Spleen (tissue), 11 donors: Measurements from ENCODE around the gene TNS1. TPM values are rescaled to one million over a fixed set of nuclear protein-coding genes. Genes with fewer than 3 reads are reported as not detected.

ENCODE experiments used
- DNase-seq: peaks from one replicate; pipeline ENCODE4 v3.0.0-alpha.2; 2020
- H3K27ac ChIP-seq, 8 donors: fragments of 200-600 bp; sonication (generic) in 7 of 8; 1 replicate in 4 of 8; 2 replicates in 4 of 8; pipeline versions ENCODE4 v1.5.0 to v1.8.0; 2016 to 2021; ENCODE audit warnings: inconsistent platforms in 4 of 8, mild to moderate bottlenecking in 4 of 8, moderate library complexity in 1 of 8
- H3K27me3 ChIP-seq, 7 donors: fragments of 200-600 bp; sonication (generic) in 6 of 7; replicated peaks in 1 of 7; 1 replicate in 4 of 7; 2 replicates in 3 of 7; pipeline versions ENCODE4 v1.5.0 to v1.8.0; 2016 to 2021; ENCODE audit warnings: inconsistent platforms in 3 of 7, mild to moderate bottlenecking in 1 of 7
- H3K36me3 ChIP-seq, 6 donors: fragments of 200-600 bp; sonication (generic) in 5 of 6; 1 replicate in 4 of 6; 2 replicates in 2 of 6; pipeline versions ENCODE4 v1.5.0 to v1.8.0; 2016 to 2021; ENCODE audit warnings: inconsistent platforms in 2 of 6
- H3K4me1 ChIP-seq, 6 donors: fragments of 200-600 bp; sonication (generic) in 5 of 6; 1 replicate in 3 of 6; 2 replicates in 3 of 6; pipeline versions ENCODE4 v1.5.0 to v1.8.0; 2016 to 2021; ENCODE audit warnings: inconsistent platforms in 3 of 6
- H3K4me3 ChIP-seq, 8 donors: fragments of 200-600 bp; sonication (generic) in 7 of 8; 1 replicate in 4 of 8; 2 replicates in 4 of 8; pipeline versions ENCODE4 v1.5.0 to v1.8.0; 2016 to 2021; ENCODE audit warnings: inconsistent platforms in 4 of 8, mild to moderate bottlenecking in 4 of 8, moderate library complexity in 2 of 8
- H3K9me3 ChIP-seq, 8 donors: fragments of 200-600 bp; sonication (generic) in 7 of 8; 1 replicate in 4 of 8; 2 replicates in 4 of 8; pipeline versions ENCODE4 v1.5.0 to v1.8.0; 2016 to 2021; ENCODE audit warnings: inconsistent platforms in 4 of 8
- CTCF ChIP-seq, 11 experiments: fragments of 200-600 bp in 7 of 11; fragments of 450-650 bp in 4 of 11; sonication (generic) in 4 of 11; IDR thresholded peaks in 8 of 11; conservative IDR thresholded peaks in 3 of 11; 1 replicate in 7 of 11; 2 replicates in 4 of 11; pipeline versions ENCODE4 v1.4.0 to v1.8.0; 2016 to 2021; ENCODE audit warnings: antibody characterized with exemption in 11 of 11, inconsistent platforms in 4 of 11, mild to moderate bottlenecking in 1 of 11
- POLR2A ChIP-seq, 3 donors: fragments of 450-650 bp; IDR thresholded peaks; one replicate each; pipeline ENCODE4 v1.5.1; 2017; ENCODE audit warnings: antibody characterized with exemption in 3 of 3, mild to moderate bottlenecking in 1 of 3
- POLR2AphosphoS5 ChIP-seq, 3 donors: sonication (generic); formaldehyde crosslinking; IDR thresholded peaks; one replicate each; pipeline ENCODE4 v1.5.1; 2017; ENCODE audit warnings: antibody characterized with exemption in 3 of 3
- WGBS, 5 donors: extraction: QIAGEN DNeasy Blood & Tissue Kit in 3 of 5; methylation state at CpG; one replicate each; pipeline versions ENCODE4 v1.1.5 to v1.1.7; 2013 to 2018; 5-methylcytosine and 5-hydroxymethylcytosine counted together
- intact Hi-C: fragments of 100-400 bp; cut with DNase I; formaldehyde crosslinking; loops from one replicate; pipeline ENCODE4 v1.15.0; 2023; ENCODE audit warnings: low total_unique reads
- polyA plus RNA-seq, 3 donors: library from polyadenylated mRNA; stranded (reverse); fragments of 200-250 nt; gene quantifications; one replicate each; pipeline ENCODE4 v1.2.1, GENCODE V29; 2013
- total RNA-seq, 7 donors: library from RNA; depleted of rRNA in 3 of 7; stranded (reverse); fragments of >200 nt in 3 of 7; fragmentation: NEBNext Ultra II Directional in 4 of 7; extraction: Animal tissue kit (Norgen Biotek cat#: 25700) in 4 of 7; gene quantifications; one replicate each; pipeline versions ENCODE4 v1.1.0 to v1.2.1, GENCODE V29; 2016 to 2021
- donor health status: healthy with polysubstance abuse.
- donor health status: DM: no; HTN: no; CAD: no; lungs with moderate emphysema.
- donor health status: DM: no; HTN: no; CAD: no.
- donor health status: Bipolar disorder and iron deficiency.
- donor health status: healthy.
- donor health status: DM: no; HTN: no; CAD: no.
- donor health status: DM: yes; HTN: yes; CAD: no.

The TNS1 gene
- total and polyA plus RNA-seq, 10 donors = 6.9 to 580 (median 246) TPM

- Histone ChIP-seq H3K27me3 (no peaks in the 10 kb centered on the region), H3K4me1 (peaks cover 0 to 64% (median 26%) of the 10 kb centered on the region in 6 donors), H3K4me3 (no peak overlapping the region), H3K27ac (peak overlapping the region in 2 of 8 donors; percentile 32 to 77), H3K9me3 (no peaks in the 10 kb centered on the region), H3K36me3 (no peaks in the 10 kb centered on the region)
- TF ChIP-seq CTCF (IDR thresholded peaks at IDR 0.05 in 8 of 11, conservative IDR thresholded peaks at IDR 0.05 in 3 of 11) (no peak), POLR2A (IDR thresholded peaks at IDR 0.05) (no peak), POLR2AphosphoS5 (IDR thresholded peaks at IDR 0.05) (no peak)
- intact Hi-C loops = no loop called here
- peak; percentile 31 for DNase-seq
- WGBS, 5 donors = 93 to 100% (median 94%) methylated on average over 2 of the region's 2 CpGs
Measured at GRCh38 chr2:217981971-217982370, 20.8 kb downstream of the TNS1 start.

- Histone ChIP-seq H3K36me3 (no peaks in the 10 kb centered on the region), H3K9me3 (no peaks in the 10 kb centered on the region), H3K4me1 (peaks cover 0 to 72% (median 28%) of the 10 kb centered on the region in 6 donors), H3K4me3 (no peak overlapping the region), H3K27ac (peak overlapping the region in 4 of 8 donors; percentile 32 to 77 (median 71)), H3K27me3 (no peaks in the 10 kb centered on the region)
- 63 to 75% (median 69%) methylated on average over 5 of the region's 5 CpGs for WGBS, 5 donors
- TF ChIP-seq CTCF (IDR thresholded peaks at IDR 0.05 in 8 of 11, conservative IDR thresholded peaks at IDR 0.05 in 3 of 11) (no peak), POLR2AphosphoS5 (IDR thresholded peaks at IDR 0.05) (no peak), POLR2A (IDR thresholded peaks at IDR 0.05) (no peak)
- intact Hi-C loops = no loop called here
- DNase-seq = peak; percentile 64
Measured at GRCh38 chr2:217981084-217981730, 21.6 kb downstream of the TNS1 start.

- Histone ChIP-seq H3K27me3 (no peaks in the 10 kb centered on the region), H3K36me3 (no peaks in the 10 kb centered on the region), H3K4me1 (peaks cover 0 to 77% (median 28%) of the 10 kb centered on the region in 6 donors), H3K4me3 (no peak overlapping the region), H3K9me3 (no peaks in the 10 kb centered on the region), H3K27ac (peak overlapping the region in 4 of 8 donors; percentile 68 to 77 (median 71))
- DNase-seq = peak; percentile 42
- intact Hi-C loops = no loop called here
- whole genome bisulfite sequencing, 5 donors = 74 to 98% (median 88%) methylated on average over 6 of the region's 6 CpGs
- TF ChIP-seq POLR2AphosphoS5 (IDR thresholded peaks at IDR 0.05) = no peak
- no peak for TF ChIP-seq POLR2A (IDR thresholded peaks at IDR 0.05)
- TF ChIP-seq CTCF (IDR thresholded peaks at IDR 0.05 in 8 of 11, conservative IDR thresholded peaks at IDR 0.05 in 3 of 11) = no peak
Measured at GRCh38 chr2:217980591-217980990, 22.2 kb downstream of the TNS1 start.

GRCh38 chr2:217980036-217980435, 22.8 kb downstream of the TNS1 start:
- Histone ChIP-seq H3K9me3 (no peaks in the 10 kb centered on the region), H3K27me3 (no peaks in the 10 kb centered on the region), H3K4me3 (peak overlapping the region in 7 of 8 donors; percentile 32 to 69 (median 39)), H3K4me1 (peaks cover 0 to 77% (median 28%) of the 10 kb centered on the region in 6 donors), H3K36me3 (no peaks in the 10 kb centered on the region), H3K27ac (peak overlapping the region in 6 of 8 donors; percentile 42 to 77 (median 68))
- intact Hi-C loops = no loop called here
- peak; percentile 79 for DNase-seq
- 60 to 84% (median 70%) methylated on average over 5 of the region's 5 CpGs for WGBS, 5 donors
- TF ChIP-seq POLR2A (IDR thresholded peaks at IDR 0.05) (no peak), CTCF (IDR thresholded peaks at IDR 0.05 in 8 of 11, conservative IDR thresholded peaks at IDR 0.05 in 3 of 11) (no peak), POLR2AphosphoS5 (IDR thresholded peaks at IDR 0.05) (peak in 2 of 3 donors; percentile 37 to 52)
